Measurements from ENCODE around the gene CFAP300. TPM values are rescaled to one million over a fixed set of nuclear protein-coding genes. Genes with fewer than 3 reads are reported as not detected.
A peak's percentile ranks its signal among the peaks of the same experiment; 100 is the strongest.

Gene CFAP300
- total RNA-seq, 1 donor from 2014 or later: not detected

- no peak for DNase-seq (ENCODE audit: low spot score)
- Mint-ChIP-seq H3K27me3 (ENCODE audit: insufficient read depth) (no peaks in the 10 kb centered on the region), H3K4me1 (ENCODE audit: low read depth) (no peaks in the 10 kb centered on the region), H3K4me3 (no peak overlapping the region), H3K27ac (no peak overlapping the region), H3K9me3 (no peaks in the 10 kb centered on the region), H3K36me3 (ENCODE audit: low read depth) (no peaks in the 10 kb centered on the region)
- intact Hi-C loops (cut with micrococcal nuclease): no loop called here
Measured at GRCh38 chr11:102036757-102037156, 10.5 kb upstream of the CFAP300 start.

DNA sequence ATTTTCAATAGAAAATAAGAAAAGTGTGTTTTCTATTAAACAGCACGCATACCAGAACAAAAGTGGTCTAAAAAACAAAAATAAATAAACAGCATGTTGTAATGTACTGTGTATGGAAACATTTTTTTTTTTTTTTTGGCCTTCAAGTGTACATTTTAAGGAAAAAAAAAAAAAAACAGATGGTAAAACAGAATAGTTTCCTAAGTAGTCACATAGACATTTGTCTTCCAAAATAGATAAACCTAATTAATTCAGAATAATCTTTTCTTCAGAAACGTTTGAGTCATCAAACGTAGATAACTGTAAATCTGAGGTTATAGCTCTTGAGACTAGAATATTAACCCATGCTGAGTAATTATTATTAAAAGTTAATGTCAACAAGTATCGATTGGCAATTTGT, 396 bp upstream of the CFAP300 start:
- DNase-seq (ENCODE audit: low spot score): no peak
- Mint-ChIP-seq H3K27ac (no peak overlapping the region), H3K9me3 (no peaks in the 10 kb centered on the region), H3K4me3 (peak overlapping the region; percentile 70), H3K27me3 (ENCODE audit: insufficient read depth) (peaks cover 35% of the 10 kb centered on the region), H3K36me3 (ENCODE audit: low read depth) (no peaks in the 10 kb centered on the region), H3K4me1 (ENCODE audit: low read depth) (no peaks in the 10 kb centered on the region)
- intact Hi-C loops (cut with micrococcal nuclease): no loop called here

DNA sequence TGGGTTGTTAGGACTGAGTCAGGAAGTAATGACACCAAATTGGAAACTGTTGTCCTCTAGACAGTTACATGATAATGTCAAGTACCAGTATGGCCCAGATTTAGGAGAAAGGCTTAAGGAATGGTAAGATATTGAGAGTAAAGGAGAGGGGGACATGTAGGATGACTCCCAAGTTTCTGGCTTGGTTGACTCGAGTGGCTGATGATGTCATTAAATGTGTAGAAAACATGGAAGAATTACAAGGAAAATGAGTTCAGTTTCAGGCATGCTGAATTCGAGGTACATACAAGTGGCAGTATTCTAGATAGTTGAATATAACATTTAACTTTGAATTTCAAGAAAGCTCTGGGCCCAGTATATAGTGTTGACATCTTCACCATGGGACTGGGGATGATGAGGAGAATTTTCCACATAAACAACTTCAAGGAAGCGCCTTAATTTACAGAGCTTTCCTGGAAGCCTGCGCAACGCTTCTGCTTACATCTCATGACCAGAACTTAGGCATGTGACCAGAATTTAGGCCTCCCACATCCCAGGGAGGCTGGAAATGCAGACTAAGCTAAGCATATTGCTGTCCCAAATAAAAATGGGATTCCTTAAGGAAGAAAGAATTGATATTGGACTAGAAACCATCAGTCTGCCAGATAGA, 3.8 kb downstream of the CFAP300 start:
- H3K36me3 Mint-ChIP-seq (ENCODE audit: low read depth): no peaks in the 10 kb centered on the region
- H3K4me3 Mint-ChIP-seq: no peak overlapping the region
- H3K4me1 Mint-ChIP-seq (ENCODE audit: low read depth): no peaks in the 10 kb centered on the region
- H3K27ac Mint-ChIP-seq: no peak overlapping the region
- no peak for DNase-seq (ENCODE audit: low spot score)
- H3K9me3 Mint-ChIP-seq: no peaks in the 10 kb centered on the region
- intact Hi-C loops (cut with micrococcal nuclease): no loop called here
- H3K27me3 Mint-ChIP-seq (ENCODE audit: insufficient read depth): peaks cover 30% of the 10 kb centered on the region

GRCh38 chr11:102061276-102061675, 14.0 kb downstream of the CFAP300 start:
- H3K27ac Mint-ChIP-seq: no peak overlapping the region
- no peaks in the 10 kb centered on the region for H3K36me3 Mint-ChIP-seq (ENCODE audit: low read depth)
- no peaks in the 10 kb centered on the region for H3K4me1 Mint-ChIP-seq (ENCODE audit: low read depth)
- no peaks in the 10 kb centered on the region for H3K9me3 Mint-ChIP-seq
- intact Hi-C loops (cut with micrococcal nuclease): no loop called here
- no peak for DNase-seq (ENCODE audit: low spot score)
- H3K4me3 Mint-ChIP-seq: no peak overlapping the region
- H3K27me3 Mint-ChIP-seq (ENCODE audit: insufficient read depth): peaks cover 3% of the 10 kb centered on the region

DNA sequence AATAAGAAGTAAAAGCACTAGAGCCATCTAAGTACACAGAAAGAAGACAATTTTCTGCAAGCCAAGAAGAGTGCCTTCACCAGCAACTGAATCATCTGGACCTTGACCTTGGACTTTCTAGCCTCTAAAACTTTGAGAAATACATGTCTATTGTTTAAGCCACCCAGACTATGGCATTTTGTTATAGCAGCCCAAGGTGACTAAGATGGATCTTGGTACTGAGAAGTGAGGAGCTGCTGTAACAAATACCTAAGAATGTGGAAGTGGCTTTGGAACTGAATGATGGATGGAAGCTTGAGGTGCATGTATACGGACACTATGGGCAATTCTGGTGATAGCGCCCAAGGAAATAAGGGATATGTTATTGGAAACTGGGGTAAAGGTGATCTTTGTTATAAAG, 14.9 kb downstream of the CFAP300 start:
- Mint-ChIP-seq H3K9me3 (no peaks in the 10 kb centered on the region), H3K36me3 (ENCODE audit: low read depth) (no peaks in the 10 kb centered on the region), H3K4me3 (no peak overlapping the region), H3K27me3 (ENCODE audit: insufficient read depth) (peaks cover 3% of the 10 kb centered on the region), H3K27ac (no peak overlapping the region), H3K4me1 (ENCODE audit: low read depth) (no peaks in the 10 kb centered on the region)
- no peak for DNase-seq (ENCODE audit: low spot score)
- intact Hi-C loops (cut with micrococcal nuclease): no loop called here

- no peaks in the 10 kb centered on the region for H3K9me3 Mint-ChIP-seq
- intact Hi-C loops (cut with micrococcal nuclease): no loop called here
- H3K4me1 Mint-ChIP-seq (ENCODE audit: low read depth): no peaks in the 10 kb centered on the region
- peaks cover 3% of the 10 kb centered on the region for H3K27me3 Mint-ChIP-seq (ENCODE audit: insufficient read depth)
- no peaks in the 10 kb centered on the region for H3K36me3 Mint-ChIP-seq (ENCODE audit: low read depth)
- DNase-seq (ENCODE audit: low spot score): no peak
- H3K4me3 Mint-ChIP-seq: no peak overlapping the region
- no peak overlapping the region for H3K27ac Mint-ChIP-seq
Measured at GRCh38 chr11:102064316-102064715, 17.1 kb downstream of the CFAP300 start.

GRCh38 chr11:102070766-102071165, 23.5 kb downstream of the CFAP300 start:
- Mint-ChIP-seq H3K36me3 (ENCODE audit: low read depth) (no peaks in the 10 kb centered on the region), H3K27ac (no peak overlapping the region)

DNA sequence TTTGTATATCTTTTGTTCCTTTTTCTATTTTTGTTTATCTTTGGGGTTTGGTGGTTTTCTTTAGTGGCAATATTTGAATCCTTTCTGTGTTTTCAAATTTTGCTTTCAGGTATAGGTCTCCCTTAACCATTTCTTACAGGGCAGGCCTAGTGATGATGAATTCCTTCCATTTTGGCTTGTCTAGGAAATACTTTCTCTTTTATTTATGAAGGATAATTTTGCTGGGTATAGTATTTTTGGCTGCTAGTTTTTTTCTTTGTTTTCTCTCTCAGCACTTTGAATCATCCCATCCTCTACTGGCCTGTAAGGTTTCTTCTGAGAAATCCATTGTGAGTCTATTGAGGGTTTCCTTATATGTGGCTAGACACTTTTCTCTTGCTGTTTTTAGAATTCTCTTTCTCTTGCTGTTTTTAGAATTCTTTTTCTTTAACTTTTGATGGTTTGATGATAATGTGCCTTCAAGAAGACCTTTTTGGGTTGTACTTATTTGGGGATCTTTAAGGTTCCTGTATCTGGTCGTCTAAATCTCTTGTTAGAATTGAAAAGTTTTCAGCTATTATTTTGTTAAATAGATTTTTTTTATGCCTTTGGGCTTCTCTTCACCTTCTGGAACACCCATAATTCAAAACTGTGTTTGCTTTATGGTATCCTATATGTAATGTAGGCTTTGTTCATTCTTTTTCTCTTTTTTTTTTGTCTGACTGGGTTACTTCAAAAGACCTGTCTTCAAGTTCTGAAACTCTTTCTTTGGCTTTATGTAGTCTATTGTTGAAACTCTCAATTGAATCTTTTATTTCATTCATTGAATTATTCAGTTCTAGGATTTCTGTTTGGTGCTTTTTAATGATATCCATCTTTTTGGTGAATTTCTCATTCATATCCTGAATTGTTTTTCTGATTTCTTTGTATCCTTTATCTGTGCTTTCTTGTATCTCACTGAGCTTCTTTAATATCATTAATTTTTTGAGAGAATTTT, 24.5 kb downstream of the CFAP300 start:
- no peak overlapping the region for H3K27ac Mint-ChIP-seq
- no peaks in the 10 kb centered on the region for H3K36me3 Mint-ChIP-seq (ENCODE audit: low read depth)
- no peak for DNase-seq (ENCODE audit: low spot score)
- H3K4me1 Mint-ChIP-seq (ENCODE audit: low read depth): no peaks in the 10 kb centered on the region
- no peak overlapping the region for H3K4me3 Mint-ChIP-seq
- intact Hi-C loops (cut with micrococcal nuclease): no loop called here
- peaks cover 6% of the 10 kb centered on the region for H3K27me3 Mint-ChIP-seq (ENCODE audit: insufficient read depth)
- H3K9me3 Mint-ChIP-seq: peaks cover 24% of the 10 kb centered on the region

More at GRCh38 chr11:102070766-102071165, 23.5 kb downstream of the CFAP300 start:
- DNase-seq (ENCODE audit: low spot score): no peak
- H3K4me3 Mint-ChIP-seq: no peak overlapping the region
- H3K27me3 Mint-ChIP-seq (ENCODE audit: insufficient read depth): peaks cover 6% of the 10 kb centered on the region
- intact Hi-C loops (cut with micrococcal nuclease): no loop called here
- peaks cover 24% of the 10 kb centered on the region for H3K9me3 Mint-ChIP-seq
- no peaks in the 10 kb centered on the region for H3K4me1 Mint-ChIP-seq (ENCODE audit: low read depth)

GRCh38 chr11:102073253-102073652, 26.0 kb downstream of the CFAP300 start:
- no peak overlapping the region for H3K4me3 Mint-ChIP-seq
- no peak for DNase-seq (ENCODE audit: low spot score)
- H3K9me3 Mint-ChIP-seq: peaks cover 24% of the 10 kb centered on the region
- intact Hi-C loops (cut with micrococcal nuclease): no loop called here
- H3K27me3 Mint-ChIP-seq (ENCODE audit: insufficient read depth): peaks cover 6% of the 10 kb centered on the region
- no peaks in the 10 kb centered on the region for H3K36me3 Mint-ChIP-seq (ENCODE audit: low read depth)
- H3K4me1 Mint-ChIP-seq (ENCODE audit: low read depth): no peaks in the 10 kb centered on the region
- H3K27ac Mint-ChIP-seq: no peak overlapping the region

DNA sequence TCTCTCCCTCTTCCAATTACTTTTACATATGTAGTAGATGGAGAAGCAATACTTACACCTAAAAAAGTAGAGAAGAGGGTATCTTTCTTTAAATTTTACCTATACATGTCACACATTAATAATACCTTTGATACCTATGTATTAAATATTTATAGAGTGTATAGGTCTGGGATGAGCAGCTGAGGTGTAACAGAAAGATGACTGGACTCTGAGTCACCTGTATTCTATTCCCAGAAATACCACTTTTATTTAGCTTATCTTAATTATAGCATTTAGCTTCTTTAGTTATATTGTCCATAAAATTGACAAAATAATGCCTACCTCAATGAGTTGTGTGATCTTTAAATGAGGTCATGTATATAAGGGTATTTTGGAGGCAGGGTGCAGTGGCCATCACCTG, 32.4 kb downstream of the CFAP300 start:
- Mint-ChIP-seq H3K4me1 (ENCODE audit: low read depth) (no peaks in the 10 kb centered on the region), H3K36me3 (ENCODE audit: low read depth) (no peaks in the 10 kb centered on the region), H3K27ac (no peak overlapping the region), H3K27me3 (ENCODE audit: insufficient read depth) (peaks cover 3% of the 10 kb centered on the region), H3K4me3 (no peak overlapping the region), H3K9me3 (no peaks in the 10 kb centered on the region)
- DNase-seq (ENCODE audit: low spot score): no peak
- intact Hi-C loops (cut with micrococcal nuclease): no loop called here

DNA sequence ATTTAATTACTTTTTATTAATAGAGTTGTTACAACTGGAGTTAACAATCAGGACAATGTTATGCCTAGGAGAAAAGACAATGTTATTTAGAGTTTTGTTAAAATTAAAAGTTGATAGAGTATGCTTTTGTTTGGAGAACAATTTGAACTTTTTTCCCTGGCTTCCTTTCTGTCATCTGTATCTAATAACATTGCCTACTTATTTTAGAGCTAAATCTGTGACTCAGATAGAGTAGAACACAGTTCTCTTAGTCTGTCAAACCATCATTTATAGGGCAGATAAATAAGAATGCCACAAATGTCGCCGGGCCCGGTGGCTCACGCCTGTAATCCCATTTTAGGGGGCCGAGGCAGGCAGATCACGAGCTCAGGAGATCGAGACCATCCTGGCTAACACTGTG, 34.1 kb downstream of the CFAP300 start:
- no peaks in the 10 kb centered on the region for H3K27me3 Mint-ChIP-seq (ENCODE audit: insufficient read depth)
- H3K4me3 Mint-ChIP-seq: no peak overlapping the region
- H3K36me3 Mint-ChIP-seq (ENCODE audit: low read depth): no peaks in the 10 kb centered on the region
- no peaks in the 10 kb centered on the region for H3K9me3 Mint-ChIP-seq
- intact Hi-C loops (cut with micrococcal nuclease): no loop called here
- DNase-seq (ENCODE audit: low spot score): no peak
- H3K27ac Mint-ChIP-seq: no peak overlapping the region
- no peaks in the 10 kb centered on the region for H3K4me1 Mint-ChIP-seq (ENCODE audit: low read depth)

DNA sequence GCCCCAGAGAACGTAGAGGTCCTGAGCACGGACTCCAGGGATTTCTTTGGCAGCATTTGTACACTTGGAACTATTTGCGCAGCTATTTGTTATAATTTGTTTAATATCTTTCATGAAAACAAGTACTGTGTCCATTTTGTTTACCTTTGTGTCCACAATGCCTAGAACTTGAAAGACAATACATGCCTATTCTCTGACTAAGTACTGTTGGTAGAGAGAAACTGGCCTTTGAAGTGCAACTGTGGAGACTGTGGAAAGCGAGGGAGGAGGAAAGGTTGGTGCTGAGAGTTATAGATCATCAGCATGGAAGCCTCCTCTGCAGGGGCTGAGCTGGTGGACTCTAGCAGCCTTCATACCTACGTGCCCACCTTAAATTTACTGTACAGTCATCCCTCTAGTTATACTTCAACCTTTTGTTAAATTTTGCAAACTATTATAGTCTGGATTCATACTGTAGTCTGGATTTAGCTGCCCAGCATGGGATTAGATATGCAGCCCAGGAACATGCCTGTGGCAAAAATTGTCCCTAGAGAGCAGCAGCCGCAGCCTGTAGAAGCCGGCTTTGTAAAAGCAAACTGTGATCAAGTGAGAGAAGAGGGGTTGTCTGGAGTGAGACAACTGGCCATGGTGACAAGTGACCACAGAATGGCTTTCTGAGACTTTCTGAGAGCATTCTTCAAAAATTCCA, 38.8 kb downstream of the CFAP300 start:
- H3K4me3 Mint-ChIP-seq: no peak overlapping the region
- intact Hi-C loops (cut with micrococcal nuclease): no loop called here
- H3K36me3 Mint-ChIP-seq (ENCODE audit: low read depth): no peaks in the 10 kb centered on the region
- no peak overlapping the region for H3K27ac Mint-ChIP-seq
- H3K9me3 Mint-ChIP-seq: no peaks in the 10 kb centered on the region
- peaks cover 6% of the 10 kb centered on the region for H3K27me3 Mint-ChIP-seq (ENCODE audit: insufficient read depth)
- no peak for DNase-seq (ENCODE audit: low spot score)
- no peaks in the 10 kb centered on the region for H3K4me1 Mint-ChIP-seq (ENCODE audit: low read depth)

- Mint-ChIP-seq H3K4me1 (ENCODE audit: low read depth) (no peaks in the 10 kb centered on the region), H3K27ac (no peak overlapping the region), H3K9me3 (no peaks in the 10 kb centered on the region), H3K4me3 (no peak overlapping the region), H3K27me3 (ENCODE audit: insufficient read depth) (no peaks in the 10 kb centered on the region), H3K36me3 (ENCODE audit: low read depth) (no peaks in the 10 kb centered on the region)
- no peak for DNase-seq (ENCODE audit: low spot score)
- intact Hi-C loops (cut with micrococcal nuclease): no loop called here
Measured at GRCh38 chr11:102097186-102097585, 49.9 kb downstream of the CFAP300 start.
